GM20000 (cell line): ENCODE results near the gene VWA8.

Experiments
- DNase-seq: peaks from one replicate; pipeline ENCODE4 v3.0.0; 2012; ENCODE audit warnings: low spot score
- CTCF ChIP-seq: IDR thresholded peaks from 2 replicates; pipeline ENCODE4 v1.5.1; 2012; ENCODE audit warnings: mild to moderate bottlenecking, control low read depth; ENCODE audit errors: extremely low read depth, missing control alignments

The VWA8 gene

GRCh38 chr13:41713405-41713804, 247.5 kb downstream of the VWA8 start:
- TF ChIP-seq CTCF, result no peak
- DNase-seq, result no peak

GRCh38 chr13:41710771-41711170, 250.1 kb downstream of the VWA8 start:
- TF ChIP-seq CTCF, result no peak
- no peak for DNase-seq

DNA sequence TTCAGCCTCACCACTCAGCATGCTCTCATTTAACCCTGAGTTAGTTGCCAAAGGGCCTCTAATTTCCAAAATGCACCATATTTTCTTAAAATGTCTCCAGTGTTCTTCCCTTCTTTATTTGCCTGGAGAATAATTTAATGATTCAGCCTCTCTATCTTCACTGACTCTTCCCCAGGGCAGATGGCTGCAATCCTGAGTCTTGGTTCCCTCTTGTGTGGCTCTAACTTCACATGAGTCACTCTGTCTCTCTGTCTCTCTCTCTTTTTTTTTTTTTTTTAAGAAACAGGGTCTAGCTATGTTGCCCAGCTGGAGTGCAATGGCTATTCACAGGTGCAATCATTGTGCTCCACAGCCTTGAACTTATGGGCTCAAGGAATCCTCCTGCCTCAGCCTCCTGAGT, 251.4 kb downstream of the VWA8 start:
- DNase-seq, result no peak
- no peak for TF ChIP-seq CTCF

- TF ChIP-seq CTCF, result no peak
- DNase-seq, result no peak
Measured at GRCh38 chr13:41708713-41709112, 252.2 kb downstream of the VWA8 start.

DNA sequence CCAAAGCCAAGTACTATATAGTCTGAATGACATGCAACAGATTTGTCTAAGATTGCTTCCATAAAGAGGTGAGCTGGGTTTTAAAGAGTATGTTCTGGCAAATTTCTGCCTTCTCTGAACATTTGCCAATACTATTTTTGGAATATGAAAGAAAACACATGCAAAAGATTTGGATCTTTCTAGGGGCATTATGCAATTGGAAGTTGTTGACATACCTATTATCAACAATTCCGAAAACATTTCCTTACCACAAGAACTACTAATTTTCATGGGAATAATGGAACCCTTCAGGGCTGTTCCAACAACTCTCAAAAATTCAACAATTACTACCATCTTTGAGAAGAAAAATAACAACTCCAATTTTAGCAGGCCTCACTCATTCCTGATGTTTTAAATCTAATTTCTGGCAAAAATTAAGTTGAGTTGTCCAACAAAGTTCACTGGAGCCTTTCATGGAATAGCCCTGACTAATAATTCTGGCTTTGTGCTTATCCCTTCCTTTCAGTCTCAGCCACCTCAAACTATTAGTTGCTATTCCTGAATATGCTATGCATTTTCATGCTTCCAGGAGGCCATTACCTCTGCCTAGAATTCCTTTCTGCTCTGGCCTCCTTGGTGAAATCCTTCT, 253.6 kb downstream of the VWA8 start:
- no peak for DNase-seq
- no peak for TF ChIP-seq CTCF

- no peak for TF ChIP-seq CTCF
- DNase-seq, result no peak
Measured at GRCh38 chr13:41706152-41706551, 254.8 kb downstream of the VWA8 start.

GRCh38 chr13:41702540-41702939, 258.4 kb downstream of the VWA8 start:
- TF ChIP-seq CTCF, result no peak
- DNase-seq, result no peak

GRCh38 chr13:41701676-41702075, 259.2 kb downstream of the VWA8 start:
- no peak for TF ChIP-seq CTCF
- no peak for DNase-seq
